Smooth muscle cell (in vitro differentiated cells): ENCODE measurements around the gene MICALL2. TPM values are rescaled to one million over a fixed set of nuclear protein-coding genes. Genes with fewer than 3 reads are reported as not detected.

Experiments
- DNase-seq: peaks from one replicate; lab custom pipeline; 2025; ENCODE audit not compliant: unreplicated experiment; lab: John Stamatoyannopoulos, UW
- H2AFZ ChIP-seq: fragments of 200-600 bp; sonication (generic); 2 replicates; pipeline ENCODE4 v1.6.0; 2016; ENCODE audit warnings: antibody characterized with exemption, low read depth, mild to moderate bottlenecking
- H3F3A ChIP-seq: fragments of 200-600 bp; sonication (generic); 2 replicates; pipeline ENCODE4 v1.6.0; 2017; ENCODE audit warnings: antibody characterized with exemption, low read depth
- H3K27ac ChIP-seq: fragments of 200-600 bp; sonication (generic); 2 replicates; pipeline ENCODE4 v1.5.1; 2016; ENCODE audit warnings: low read depth, mild to moderate bottlenecking
- H3K27me3 ChIP-seq: fragments of 200-600 bp; sonication (generic); 2 replicates; pipeline ENCODE4 v1.6.1; 2016; ENCODE audit warnings: low read depth, mild to moderate bottlenecking
- H3K36me3 ChIP-seq: fragments of 200-600 bp; sonication (generic); 2 replicates; pipeline ENCODE4 v1.5.1; 2016; ENCODE audit warnings: low read depth
- H3K4me1 ChIP-seq: fragments of 200-600 bp; sonication (generic); 2 replicates; pipeline ENCODE4 v1.5.1; 2016; ENCODE audit warnings: low read depth
- H3K4me2 ChIP-seq: fragments of 200-600 bp; sonication (generic); 2 replicates; pipeline ENCODE4 v1.6.0; 2016; ENCODE audit warnings: mild to moderate bottlenecking
- H3K4me3 ChIP-seq: fragments of 200-600 bp; sonication (generic); 2 replicates; pipeline ENCODE4 v1.5.1; 2016; ENCODE audit warnings: mild to moderate bottlenecking
- H3K79me2 ChIP-seq: fragments of 200-600 bp; sonication (generic); 2 replicates; pipeline ENCODE4 v1.6.0; 2016; ENCODE audit warnings: low read depth, mild to moderate bottlenecking
- H3K9ac ChIP-seq: fragments of 200-600 bp; sonication (generic); 2 replicates; pipeline ENCODE4 v1.6.0; 2016; ENCODE audit warnings: low read depth
- H3K9me3 ChIP-seq: fragments of 200-600 bp; sonication (generic); replicated peaks from 2 replicates; pipeline ENCODE4 v1.5.1; 2016; ENCODE audit warnings: low read depth
- H4K20me1 ChIP-seq: fragments of 200-600 bp; sonication (generic); 2 replicates; pipeline ENCODE4 v1.6.0; 2016; ENCODE audit warnings: low read depth
- WGBS: methylation state at CpG from one replicate; pipeline ENCODE4 v1.1.7; 2016; ENCODE audit warnings: low lambda C conversion rate; 5-methylcytosine and 5-hydroxymethylcytosine counted together
- polyA plus RNA-seq: library from polyadenylated mRNA; unstranded; fragments of >200 nt; fragmentation: Nextera tagmentation; extraction: Ambion mirVana; gene quantifications from 2 replicates; pipeline ENCODE4 v1.2.1, GENCODE V29; 2016
- total RNA-seq: library from RNA; depleted of rRNA; stranded (reverse); fragments of >200 nt; gene quantifications from 2 replicates; pipeline ENCODE4 v1.2.3, GENCODE V29; 2014
- TF ChIP-seq, protein P1 (sequence below): fragments of 200-600 bp; sonication (generic); IDR thresholded peaks from 2 replicates; pipeline ENCODE4 v1.5.1; 2017; ENCODE audit warnings: borderline replicate concordance, mild to moderate bottlenecking, antibody characterized with exemption; ENCODE audit not compliant: insufficient read depth, poor library complexity, severe bottlenecking

MICALL2 gene
- total and polyA plus RNA-seq, 2 experiments from 2014 or later = 4.2 to 18.9 TPM

DNA sequence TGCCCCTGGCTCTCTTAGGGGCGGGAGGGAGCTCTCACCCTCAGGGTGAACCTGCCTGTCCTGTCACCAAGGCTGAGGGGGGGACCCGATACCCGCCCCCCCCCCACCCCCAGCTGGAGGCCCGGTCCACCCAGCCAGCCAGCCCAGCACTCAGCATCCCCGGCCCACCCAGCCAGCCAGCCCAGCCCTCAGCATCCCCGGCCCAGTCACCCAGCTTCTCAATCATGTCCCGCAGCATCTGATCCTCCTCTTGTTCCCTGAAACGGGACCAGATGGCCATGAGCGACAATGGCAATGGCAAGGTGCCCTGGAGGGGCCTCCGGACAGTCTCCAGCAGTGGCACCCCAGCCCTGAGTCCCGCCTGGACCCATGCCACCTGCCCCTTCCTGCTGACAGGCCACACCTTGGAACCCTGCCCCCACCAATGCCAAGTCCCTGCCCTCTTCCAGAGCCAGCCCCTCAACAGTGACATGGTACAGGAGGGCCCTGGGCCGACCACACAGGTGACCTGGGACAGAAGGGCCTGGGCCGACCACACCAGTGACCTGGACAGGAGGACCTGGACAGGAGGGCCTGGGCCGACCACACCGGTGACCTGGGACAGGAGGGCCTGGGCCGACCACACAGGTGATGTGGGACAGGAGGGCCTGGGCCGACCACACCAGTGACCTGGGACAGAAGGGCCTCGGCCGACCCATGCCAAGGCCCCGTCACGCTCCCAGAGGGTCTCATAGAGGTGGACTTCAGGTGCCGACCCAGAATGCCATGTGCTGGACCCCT, 24.2 kb downstream of the MICALL2 start:
- H4K20me1 ChIP-seq = peaks cover 4% of the 10 kb centered on the region
- no peaks in the 10 kb centered on the region for H3K4me1 ChIP-seq
- whole genome bisulfite sequencing = 93% methylated on average over 18 of the region's 22 CpGs
- no peak for DNase-seq
- no peaks in the 10 kb centered on the region for H3K27me3 ChIP-seq
- H3K79me2 ChIP-seq = no peaks in the 10 kb centered on the region
- H3K4me3 ChIP-seq = no peak overlapping the region
- no peaks in the 10 kb centered on the region for H3F3A ChIP-seq
- H2AFZ ChIP-seq = no peak overlapping the region
- TF ChIP-seq, protein P1, sequence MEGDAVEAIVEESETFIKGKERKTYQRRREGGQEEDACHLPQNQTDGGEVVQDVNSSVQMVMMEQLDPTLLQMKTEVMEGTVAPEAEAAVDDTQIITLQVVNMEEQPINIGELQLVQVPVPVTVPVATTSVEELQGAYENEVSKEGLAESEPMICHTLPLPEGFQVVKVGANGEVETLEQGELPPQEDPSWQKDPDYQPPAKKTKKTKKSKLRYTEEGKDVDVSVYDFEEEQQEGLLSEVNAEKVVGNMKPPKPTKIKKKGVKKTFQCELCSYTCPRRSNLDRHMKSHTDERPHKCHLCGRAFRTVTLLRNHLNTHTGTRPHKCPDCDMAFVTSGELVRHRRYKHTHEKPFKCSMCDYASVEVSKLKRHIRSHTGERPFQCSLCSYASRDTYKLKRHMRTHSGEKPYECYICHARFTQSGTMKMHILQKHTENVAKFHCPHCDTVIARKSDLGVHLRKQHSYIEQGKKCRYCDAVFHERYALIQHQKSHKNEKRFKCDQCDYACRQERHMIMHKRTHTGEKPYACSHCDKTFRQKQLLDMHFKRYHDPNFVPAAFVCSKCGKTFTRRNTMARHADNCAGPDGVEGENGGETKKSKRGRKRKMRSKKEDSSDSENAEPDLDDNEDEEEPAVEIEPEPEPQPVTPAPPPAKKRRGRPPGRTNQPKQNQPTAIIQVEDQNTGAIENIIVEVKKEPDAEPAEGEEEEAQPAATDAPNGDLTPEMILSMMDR = no peak
- H3K9ac ChIP-seq = no peak overlapping the region
- H3K27ac ChIP-seq = no peak overlapping the region
- no peaks in the 10 kb centered on the region for H3K36me3 ChIP-seq
- H3K4me2 ChIP-seq = no peak overlapping the region
- no peaks in the 10 kb centered on the region for H3K9me3 ChIP-seq

DNA sequence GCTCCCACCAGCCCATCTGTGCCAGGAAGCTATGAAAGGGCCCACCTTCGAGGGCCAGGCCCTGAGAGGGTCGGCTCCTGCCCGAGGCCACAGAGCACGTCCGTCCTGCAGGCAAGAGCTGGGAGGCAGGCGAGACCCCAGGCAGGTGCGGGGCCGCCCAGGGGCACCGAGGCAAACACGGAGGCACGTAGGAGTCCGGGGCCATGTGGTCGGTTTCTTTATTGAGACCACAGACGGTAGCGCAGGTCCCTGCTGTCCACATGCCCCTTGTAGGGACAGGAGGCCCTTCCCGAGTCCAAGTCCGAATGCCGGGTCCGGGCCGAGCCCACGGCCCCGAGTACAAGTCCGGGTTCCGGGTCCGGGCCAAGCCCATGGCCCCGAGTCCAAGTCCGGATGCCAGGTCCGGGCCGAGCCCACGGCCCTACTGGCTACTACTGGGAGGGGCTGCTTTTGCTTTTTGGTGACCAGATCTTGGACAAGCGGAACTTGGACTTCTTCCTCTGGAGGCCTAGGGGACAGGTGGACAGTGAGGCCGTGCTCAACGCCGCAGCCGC, 25.0 kb downstream of the MICALL2 start:
- no peaks in the 10 kb centered on the region for H3K4me1 ChIP-seq
- no peak overlapping the region for H3K4me2 ChIP-seq
- H3K27ac ChIP-seq = no peak overlapping the region
- DNase-seq = no peak
- H3K27me3 ChIP-seq = no peaks in the 10 kb centered on the region
- WGBS = 97% methylated on average over 35 of the region's 35 CpGs
- no peaks in the 10 kb centered on the region for H3F3A ChIP-seq
- no peaks in the 10 kb centered on the region for H3K79me2 ChIP-seq
- H3K9ac ChIP-seq = no peak overlapping the region
- peaks cover 4% of the 10 kb centered on the region for H4K20me1 ChIP-seq
- no peaks in the 10 kb centered on the region for H3K36me3 ChIP-seq
- TF ChIP-seq, protein P1 = no peak
- no peak overlapping the region for H2AFZ ChIP-seq
- no peak overlapping the region for H3K4me3 ChIP-seq
- no peaks in the 10 kb centered on the region for H3K9me3 ChIP-seq

DNA sequence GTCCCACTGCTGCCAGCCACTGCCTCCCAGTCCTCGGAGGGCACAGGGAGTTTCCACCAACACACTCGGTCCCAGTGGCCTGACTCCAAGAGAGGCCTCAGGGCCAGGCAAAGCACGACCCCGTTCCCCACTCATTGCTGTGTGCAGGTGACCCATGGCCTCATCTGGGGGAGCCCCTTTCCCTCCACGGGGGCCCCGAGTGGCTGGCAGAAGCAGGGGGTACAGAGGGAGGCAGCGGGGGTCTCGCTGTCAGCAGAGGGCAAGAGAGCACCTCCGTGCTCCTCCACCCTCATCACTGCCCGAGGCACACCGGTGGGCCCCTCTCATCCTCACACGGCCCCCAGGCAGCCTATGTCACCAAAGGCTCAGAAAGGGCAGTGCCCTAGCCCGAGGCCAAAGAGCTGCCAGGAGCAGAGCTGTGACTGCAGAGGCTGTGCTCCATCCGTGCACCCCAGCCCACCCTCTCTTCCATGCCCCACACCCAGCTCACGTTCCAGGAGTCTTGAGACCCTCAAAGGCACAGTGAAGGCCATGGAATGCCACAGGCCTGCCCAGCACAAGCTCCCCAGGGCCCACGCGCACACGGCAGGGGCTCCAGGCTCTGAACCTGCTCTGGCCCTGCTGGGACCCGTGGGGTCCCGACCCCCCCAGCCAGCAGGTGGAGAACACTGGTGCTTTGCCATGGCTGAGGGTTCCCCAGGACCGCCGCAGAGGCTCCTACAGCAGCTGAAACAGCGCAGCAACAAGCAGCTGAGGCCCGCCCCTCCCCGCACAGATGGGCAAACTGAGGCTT, 25.9 kb downstream of the MICALL2 start:
- no peaks in the 10 kb centered on the region for H3K79me2 ChIP-seq
- H3K27me3 ChIP-seq = no peaks in the 10 kb centered on the region
- H3K9me3 ChIP-seq = no peaks in the 10 kb centered on the region
- TF ChIP-seq, protein P1 = no peak
- no peak overlapping the region for H3K4me2 ChIP-seq
- WGBS = 88% methylated on average over 25 of the region's 25 CpGs
- H3K27ac ChIP-seq = no peak overlapping the region
- H3K36me3 ChIP-seq = no peaks in the 10 kb centered on the region
- H2AFZ ChIP-seq = no peak overlapping the region
- no peak for DNase-seq
- peaks cover 4% of the 10 kb centered on the region for H4K20me1 ChIP-seq
- H3K9ac ChIP-seq = no peak overlapping the region
- no peaks in the 10 kb centered on the region for H3F3A ChIP-seq
- no peak overlapping the region for H3K4me3 ChIP-seq
- no peaks in the 10 kb centered on the region for H3K4me1 ChIP-seq
